NCI-H2081 (cell line): ENCODE results near the gene HYAL1.
"Not testable (repeated sequence)": the region's sequence is repeated elsewhere in the genome, so short reads cannot be mapped to it uniquely, and the experiment has no call there.

Source experiments
- DNase-seq, 2 experiments: peaks; one replicate each; lab custom pipeline; 2025; lab: John Stamatoyannopoulos, UW

HYAL1 gene

DNA sequence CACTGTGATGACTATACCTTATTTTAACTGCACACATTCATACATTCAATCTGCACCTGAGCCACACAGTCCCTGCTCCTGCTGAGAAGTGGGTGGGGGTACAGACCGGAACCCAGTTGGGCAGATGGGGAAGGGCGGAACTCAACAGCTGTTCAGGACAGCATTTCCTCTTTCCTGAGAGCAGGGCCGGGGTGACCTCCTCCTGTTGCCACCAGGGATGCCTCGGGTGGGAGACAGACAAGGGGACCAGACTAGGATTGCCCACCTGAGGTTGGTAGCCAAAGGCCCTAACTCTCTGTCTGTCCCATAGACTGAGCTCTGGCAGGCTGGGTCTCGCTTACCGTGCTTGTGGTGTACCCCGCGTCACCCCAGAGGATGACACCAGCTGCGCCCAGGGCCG lies 15.2 kb upstream of the HYAL1 start:
- no peak for DNase-seq

DNA sequence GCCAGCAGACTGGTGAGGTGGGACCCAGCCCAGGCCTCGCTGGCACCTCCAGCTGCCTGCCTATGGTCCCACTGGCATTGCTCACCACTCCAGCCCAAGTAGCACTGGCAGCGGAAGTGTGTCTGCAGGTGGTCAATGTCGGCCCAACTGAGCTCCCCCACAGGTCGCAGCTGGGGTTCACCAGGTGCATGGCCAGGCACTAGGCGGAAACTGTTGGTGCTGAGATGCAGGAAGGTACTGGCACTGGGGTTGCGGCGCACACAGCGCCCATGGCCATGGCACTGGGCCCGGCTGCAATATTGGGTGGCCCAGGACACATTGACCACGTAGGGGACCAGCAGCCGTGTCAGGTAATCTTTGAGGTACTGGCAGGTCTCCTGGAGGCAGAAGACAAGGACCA lies 14.8 kb upstream of the HYAL1 start:
- DNase-seq, result no peak

DNA sequence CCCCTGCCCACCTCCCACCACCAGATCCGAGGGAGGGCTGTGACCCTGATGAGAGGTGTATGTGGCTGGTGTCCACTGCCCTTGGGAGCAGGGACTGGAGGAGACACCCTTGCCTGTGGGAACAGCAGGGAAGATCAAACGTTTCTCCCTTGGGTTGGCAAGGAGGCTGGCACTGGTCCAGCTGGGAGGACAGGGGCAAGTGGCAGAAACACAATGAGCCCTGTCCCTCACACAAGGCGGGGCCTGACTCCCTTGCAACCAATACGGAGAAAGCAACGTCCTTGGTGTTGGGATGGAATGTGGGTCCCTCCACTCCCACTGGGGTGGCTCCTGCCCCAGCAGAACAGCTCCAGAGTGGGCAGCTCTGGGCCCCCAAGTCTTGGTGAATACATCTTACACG lies 13.9 kb upstream of the HYAL1 start:
- DNase-seq, result no peak

DNA sequence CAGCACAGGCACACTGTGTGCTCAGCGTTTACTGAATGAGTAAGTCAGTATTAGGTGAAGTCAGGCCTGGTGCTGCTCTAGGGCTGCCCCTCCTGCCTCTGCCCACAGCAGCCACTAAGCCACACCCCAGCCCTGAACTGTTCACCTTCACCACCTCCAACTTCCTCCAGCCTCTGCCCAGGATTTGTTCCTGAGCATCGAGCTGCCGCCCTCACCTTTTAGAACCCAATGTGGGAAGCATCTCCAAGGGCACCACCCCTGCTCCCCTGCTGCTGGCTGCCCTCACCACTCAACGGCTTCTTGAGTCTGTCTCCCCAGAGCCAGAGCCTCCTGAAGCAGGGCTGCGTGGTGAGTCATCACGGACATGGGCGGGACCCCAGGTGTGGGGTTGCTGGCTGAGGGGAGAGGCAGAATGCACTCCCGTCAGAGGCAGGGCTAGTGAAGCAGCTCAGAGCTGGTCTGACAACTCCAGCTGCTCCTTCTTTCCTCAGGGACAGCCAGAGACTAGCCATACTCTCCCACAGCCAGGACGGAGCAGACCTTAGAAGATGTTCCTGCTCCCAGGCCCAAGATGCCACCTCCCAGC lies 13.4 kb upstream of the HYAL1 start:
- DNase-seq, result no peak

DNA sequence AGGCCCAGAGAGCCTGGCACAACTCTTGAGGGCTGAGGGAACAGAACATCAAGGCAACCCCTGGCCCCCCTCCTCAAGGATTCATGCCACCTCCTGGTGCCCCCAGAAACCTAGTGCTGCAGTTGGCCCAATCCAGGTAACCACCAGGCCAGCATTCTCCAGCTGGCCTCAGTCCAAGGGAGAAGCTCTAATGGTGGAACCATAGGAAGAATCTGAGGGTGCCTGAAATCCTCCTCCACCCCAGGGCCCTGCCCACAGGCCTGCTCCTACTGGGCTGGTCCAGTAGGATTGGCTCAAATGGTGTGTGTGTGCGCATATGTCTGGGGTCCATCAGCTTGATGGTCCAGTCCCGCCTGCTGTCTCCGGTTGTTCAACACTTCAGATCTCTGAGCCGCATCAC lies 11.4 kb upstream of the HYAL1 start:
- DNase-seq, result no peak

GRCh38 chr3:50314342-50314741 lies 11.0 kb upstream of the HYAL1 start:
- DNase-seq, result no peak

DNA sequence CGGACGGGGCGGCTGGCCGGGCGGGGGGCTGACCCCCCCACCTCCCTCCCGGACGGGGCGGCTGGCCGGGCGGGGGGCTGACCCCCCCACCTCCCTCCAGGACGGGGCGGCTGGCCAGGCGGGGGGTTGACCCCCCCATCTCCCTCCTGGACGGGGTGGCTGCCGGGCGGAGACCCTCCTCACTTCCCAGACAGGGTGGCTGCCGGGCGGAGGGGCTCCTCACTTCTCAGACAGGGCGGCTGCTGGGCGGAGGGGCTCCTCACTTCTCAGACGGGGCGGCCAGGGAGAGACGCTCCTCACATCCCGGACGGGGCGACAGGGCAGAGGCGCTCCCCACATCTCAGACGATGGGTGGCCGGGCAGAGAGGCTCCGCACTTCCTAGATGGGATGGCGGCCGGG lies 8.7 kb upstream of the HYAL1 start:
- not testable (repeated sequence) for DNase-seq

GRCh38 chr3:50304601-50305000 lies 1.2 kb upstream of the HYAL1 start:
- no peak for DNase-seq

DNA sequence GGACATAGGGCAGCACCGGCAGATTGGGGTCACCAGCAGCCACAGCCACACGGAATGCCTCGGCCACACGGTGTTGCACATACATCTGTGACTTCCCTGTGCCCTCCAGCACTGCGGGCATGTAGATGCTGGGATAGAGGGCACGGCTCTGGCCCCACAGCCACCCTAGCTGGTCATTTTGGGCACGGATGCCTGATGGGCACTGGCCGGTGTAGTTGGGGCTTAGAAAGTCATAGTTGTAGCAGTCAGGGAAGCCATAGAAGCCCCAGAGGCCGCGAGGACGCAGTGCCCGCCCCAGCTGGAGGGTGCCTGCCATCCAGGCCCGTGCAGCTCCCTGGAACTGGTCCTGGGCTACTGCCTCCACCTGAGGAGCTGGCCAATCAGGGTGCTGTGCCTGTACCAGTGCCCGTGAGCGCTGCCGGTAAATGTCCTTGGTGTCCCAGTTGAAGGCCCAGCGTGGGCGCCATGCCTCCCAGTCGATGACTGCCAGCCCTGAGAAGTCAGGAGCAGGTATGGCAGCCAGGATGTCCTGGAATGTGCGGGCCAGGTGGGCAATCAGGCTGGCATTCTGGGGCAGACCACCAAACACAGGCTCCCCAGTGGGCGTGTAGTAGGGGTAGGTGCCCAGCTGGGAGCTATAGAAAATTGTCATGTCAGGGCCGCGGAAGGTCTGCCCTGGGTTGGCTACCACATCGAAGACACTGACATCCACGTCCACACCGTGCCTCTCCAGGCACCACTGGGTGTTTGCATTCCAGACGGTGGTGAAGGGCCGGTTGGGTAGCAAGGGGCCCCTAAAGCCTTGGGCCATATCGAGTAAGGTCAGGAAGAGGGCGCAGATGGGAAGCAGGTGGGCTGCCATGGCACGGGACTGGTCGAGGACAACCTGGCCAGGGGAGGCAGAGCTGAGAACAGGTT lies 1.0 kb downstream of the HYAL1 start:
- DNase-seq, result no peak

DNA sequence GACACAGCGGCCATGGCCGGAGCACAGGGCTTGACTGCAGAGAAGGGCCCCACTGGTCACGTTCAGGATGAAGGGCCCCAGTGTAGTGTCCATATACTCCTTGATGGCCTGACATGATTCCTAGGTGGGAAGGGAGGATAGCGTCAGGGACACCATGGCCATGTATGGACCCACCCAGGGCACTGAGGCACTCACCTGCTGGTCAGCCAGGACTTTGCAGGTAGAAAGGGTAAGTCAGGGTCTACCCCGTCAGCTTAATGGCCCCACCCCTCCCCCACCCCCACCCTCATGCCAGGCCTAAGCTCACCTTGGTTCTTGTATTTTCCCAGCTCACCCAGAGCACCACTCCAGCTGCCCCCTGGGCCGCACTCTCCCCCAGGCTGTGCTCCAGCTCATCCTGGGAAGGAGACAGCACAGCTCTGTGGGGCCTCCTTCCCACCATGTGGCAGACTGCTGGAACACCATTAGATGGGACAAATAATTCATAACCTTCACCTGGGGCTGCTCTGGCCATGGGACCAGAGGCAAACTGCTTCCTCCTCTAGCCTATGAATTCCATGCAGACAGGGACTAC lies 2.6 kb downstream of the HYAL1 start:
- no peak for DNase-seq

DNA sequence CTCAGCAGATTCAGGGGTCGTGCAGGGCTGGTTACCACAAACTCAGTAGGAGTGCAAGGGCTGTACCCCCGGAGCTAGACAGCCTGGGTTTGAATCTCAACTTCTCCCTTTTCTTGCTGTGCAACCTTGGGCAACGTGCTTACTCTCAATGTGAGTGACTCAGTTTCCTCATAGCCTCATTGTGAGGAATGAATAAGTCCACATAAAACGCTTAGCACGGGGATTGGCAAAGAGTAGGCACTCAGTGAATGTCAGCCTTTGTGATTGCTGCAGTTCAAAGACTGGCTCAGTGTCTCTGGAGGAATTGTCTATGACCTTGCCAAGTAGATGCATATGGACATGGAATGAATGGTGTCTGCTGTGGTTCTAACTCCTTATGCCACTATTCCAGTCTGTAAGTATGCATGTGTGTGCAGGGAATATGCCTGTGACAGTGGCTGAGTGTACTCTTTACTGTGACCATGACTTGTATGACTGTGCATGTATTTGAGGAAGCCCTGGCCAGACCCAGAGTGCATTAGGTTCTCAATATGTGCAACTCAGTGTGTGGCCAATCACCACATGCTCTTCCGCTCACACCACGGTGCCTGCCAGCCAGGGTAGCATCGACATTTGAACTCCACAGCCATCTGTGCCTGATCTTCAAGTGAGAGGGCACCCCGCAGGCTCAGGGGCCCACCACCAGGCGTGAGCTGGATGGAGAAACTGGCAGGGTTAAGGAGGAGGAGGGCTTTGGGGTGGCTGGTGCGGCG lies 3.3 kb downstream of the HYAL1 start:
- no peak for DNase-seq

DNA sequence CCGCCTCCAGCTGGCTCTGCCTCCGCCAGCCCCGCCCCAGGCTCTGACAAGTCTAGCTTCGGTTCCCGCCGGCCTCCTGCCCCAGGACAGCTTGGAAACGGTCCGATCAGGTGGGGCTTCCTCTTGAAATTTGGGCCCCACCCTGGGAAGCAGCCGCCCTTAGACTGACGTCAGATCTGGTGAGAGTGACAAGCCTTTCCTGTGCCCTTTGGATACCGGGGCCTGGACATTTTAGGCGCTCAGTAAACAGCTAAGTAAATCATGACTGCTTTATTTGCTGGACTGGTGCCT lies 3.8 kb downstream of the HYAL1 start:
- DNase-seq, result no peak

GRCh38 chr3:50298836-50299637 lies 4.3 kb downstream of the HYAL1 start, which contains the start of the genes HYAL3 and NAA80:
TSS of gene HYAL3 (minus strand) at chr3:50299405. CDS start at chr3:50295602, 3,803 bp downstream.
TSS of gene NAA80 (minus strand) at chr3:50299405. CDS start at chr3:50297463, 1,942 bp downstream.
- peak; percentile 93 to 97 for DNase-seq

DNA sequence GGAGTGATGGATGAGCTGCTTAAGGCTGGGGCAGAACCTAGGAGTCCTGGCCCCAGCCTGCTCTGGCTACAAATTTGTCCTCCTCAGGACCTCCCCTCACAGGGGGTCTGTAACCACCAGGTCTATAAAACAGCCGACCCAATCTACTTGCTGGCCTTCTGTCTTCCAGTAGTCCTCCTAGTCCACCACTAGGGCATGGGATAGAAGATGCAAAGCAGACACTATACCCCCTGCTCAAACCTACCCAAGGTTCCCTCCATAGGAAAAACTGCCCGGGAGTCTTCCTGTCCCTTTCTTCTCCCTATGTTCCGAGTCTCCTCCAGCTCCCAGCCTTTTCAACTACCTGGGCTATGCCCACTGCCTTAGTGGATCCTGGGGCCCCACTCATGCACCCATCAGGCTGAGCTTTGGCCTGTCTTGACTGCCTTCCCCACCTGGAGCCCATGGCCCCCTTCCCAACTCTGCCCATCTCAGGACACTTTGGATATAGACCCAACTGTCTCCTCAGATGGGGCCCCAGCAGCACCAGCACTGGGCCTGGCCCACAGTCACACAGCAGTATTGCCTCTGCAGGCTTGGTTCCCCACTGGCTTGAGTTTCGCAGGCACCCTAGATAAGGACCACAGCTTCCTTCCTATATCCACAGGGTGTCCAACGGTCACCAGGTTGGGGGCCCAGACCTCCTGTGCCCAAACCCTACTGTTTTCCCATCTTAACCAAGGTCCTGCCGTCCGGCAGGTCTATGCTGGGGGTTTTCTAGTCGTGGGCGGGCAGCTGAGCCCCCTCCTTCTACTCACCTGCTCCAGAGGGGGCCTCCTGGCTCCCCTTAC lies 5.3 kb downstream of the HYAL1 start:
- DNase-seq, result no peak

- DNase-seq, result no peak
Measured at GRCh38 chr3:50297384-50297775, 6.0 kb downstream of the HYAL1 start.

DNA sequence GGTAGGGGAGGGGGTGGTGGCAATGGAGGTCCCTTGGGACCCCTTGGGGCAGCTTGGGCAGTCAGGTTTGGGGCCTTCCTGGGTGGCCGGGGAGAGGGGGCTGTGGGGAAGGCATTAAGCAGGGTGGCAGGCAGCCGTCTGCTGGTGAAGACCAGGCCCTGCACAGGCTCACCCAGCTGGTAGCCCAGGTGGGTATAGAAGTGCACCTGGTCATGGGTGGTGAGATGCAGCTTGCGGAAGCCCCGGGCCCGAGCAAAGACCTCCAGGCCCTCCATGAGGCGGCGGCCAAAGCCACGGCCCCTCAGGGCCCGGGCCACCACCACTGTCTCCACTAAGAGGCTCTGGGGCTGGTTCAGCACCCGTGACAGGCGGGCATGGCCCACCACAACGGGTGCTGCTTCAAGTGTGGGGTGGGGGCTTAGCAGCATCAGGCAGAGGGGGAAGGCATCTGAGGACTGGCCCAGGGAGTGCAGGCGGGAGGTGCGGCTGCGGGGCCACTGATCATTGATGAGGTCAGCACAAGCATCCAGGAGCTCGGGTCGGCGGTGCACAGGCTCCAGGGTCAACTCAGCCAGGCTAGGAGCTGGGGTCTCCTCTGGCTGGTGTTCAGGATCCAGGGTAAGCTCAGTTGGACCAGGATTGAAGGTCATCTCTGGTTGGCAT lies 6.5 kb downstream of the HYAL1 start:
- DNase-seq, result no peak

- DNase-seq, result no peak
Measured at GRCh38 chr3:50295553-50296431, 7.6 kb downstream of the HYAL1 start.

DNA sequence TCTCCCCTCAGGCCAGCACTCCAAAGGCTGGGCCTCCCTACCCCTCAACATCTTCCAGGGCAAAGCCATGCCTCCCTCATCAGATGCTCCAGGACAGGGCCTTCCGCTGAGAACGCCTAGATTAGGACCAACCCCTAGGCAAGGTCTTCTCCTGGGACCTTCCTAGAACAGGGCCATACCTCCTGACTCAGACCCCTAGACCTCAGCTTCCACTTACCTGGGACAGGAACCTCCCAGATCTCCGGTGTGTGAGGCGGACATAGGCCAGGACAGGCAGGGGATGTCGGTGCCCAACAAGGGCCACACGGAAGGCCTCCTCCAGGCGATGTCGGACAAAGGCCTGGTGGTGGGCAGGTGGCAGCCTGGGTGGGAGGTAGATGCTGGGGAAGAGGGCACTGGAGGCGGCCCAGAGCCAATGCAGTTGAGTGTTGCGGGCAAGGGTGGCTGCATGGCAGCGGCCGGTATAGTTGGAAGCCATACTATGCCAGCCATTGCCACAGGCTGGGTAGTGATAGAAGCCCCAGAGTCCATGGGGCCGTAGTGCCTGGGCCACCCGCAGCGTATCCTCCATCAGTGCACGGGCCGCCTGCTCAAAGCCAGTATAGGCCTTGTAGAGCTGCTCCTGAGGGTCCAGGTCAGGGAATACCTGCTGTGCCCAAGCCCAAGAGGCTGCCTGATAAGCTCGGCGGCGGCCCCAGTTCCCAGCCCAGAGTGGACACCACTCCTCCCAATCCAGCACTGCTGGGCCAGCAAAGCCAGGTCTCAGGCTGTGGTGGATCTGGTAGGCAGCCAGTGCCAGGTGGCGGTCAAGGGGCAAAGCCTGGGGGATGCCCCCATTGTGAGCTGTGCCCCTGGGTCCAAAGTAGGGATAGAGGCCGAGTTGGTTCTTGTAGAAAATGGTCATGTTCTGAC lies 8.6 kb downstream of the HYAL1 start:
- no peak for DNase-seq
